Retinal pigment epithelial cell (primary cell): Measurements from ENCODE around the gene SCAANT1.

Experiments used
- DNase-seq: peaks from one replicate; pipeline ENCODE4 v3.0.0-alpha.2; 2010; ENCODE audit warnings: low read depth
- H3K4me3 ChIP-seq: 2 replicates; pipeline ENCODE4 v1.5.1; 2011; ENCODE audit warnings: mild to moderate bottlenecking, low read length, control low read depth, moderate library complexity
- CTCF ChIP-seq: conservative IDR thresholded peaks from 2 replicates; pipeline ENCODE4 v1.5.1; 2011; ENCODE audit warnings: low read depth, low read length, control low read depth, inconsistent platforms

Gene SCAANT1

GRCh38 chr3:63905731-63906620, 6.2 kb downstream of the SCAANT1 start:
- no peak overlapping the region for H3K4me3 ChIP-seq
- no peak for DNase-seq
- no peak for TF ChIP-seq CTCF

- no peak for TF ChIP-seq CTCF
- DNase-seq = no peak
- no peak overlapping the region for H3K4me3 ChIP-seq
Measured at GRCh38 chr3:63900459-63900858, 11.7 kb downstream of the SCAANT1 start.

- no peak for DNase-seq
- H3K4me3 ChIP-seq = no peak overlapping the region
- TF ChIP-seq CTCF = no peak
Measured at GRCh38 chr3:63900010-63900409, 12.2 kb downstream of the SCAANT1 start.

GRCh38 chr3:63896332-63897030, 15.7 kb downstream of the SCAANT1 start:
- DNase-seq = no peak
- TF ChIP-seq CTCF = no peak
- no peak overlapping the region for H3K4me3 ChIP-seq

GRCh38 chr3:63895422-63896189, 16.6 kb downstream of the SCAANT1 start:
- H3K4me3 ChIP-seq = no peak overlapping the region
- DNase-seq = no peak
- TF ChIP-seq CTCF = no peak

- DNase-seq = no peak
Measured at GRCh38 chr3:63892773-63893352, 19.3 kb downstream of the SCAANT1 start.

More at GRCh38 chr3:63892773-63893352, 19.3 kb downstream of the SCAANT1 start:
- no peak for TF ChIP-seq CTCF
- H3K4me3 ChIP-seq = no peak overlapping the region
